Dermis blood vessel endothelial cell (primary cell): ENCODE data around the gene ARHGAP24. TPM values are rescaled to one million over a fixed set of nuclear protein-coding genes. Genes with fewer than 3 reads are reported as not detected.

ENCODE experiments used
- DNase-seq: peaks from one replicate; pipeline ENCODE4 v3.0.0; 2010
- total RNA-seq: library from RNA; depleted of rRNA; stranded (reverse); fragments of >200 nt; gene quantifications from 2 replicates; pipeline ENCODE4 v1.2.3, GENCODE V29; 2014

Gene ARHGAP24
- total RNA-seq, 1 donor from 2014 or later: 37.9 TPM

GRCh38 chr4:85587952-85588351, 113.0 kb downstream of the ARHGAP24 start:
- DNase-seq: no peak

GRCh38 chr4:85591406-85592098, 116.6 kb downstream of the ARHGAP24 start:
- DNase-seq: no peak

DNA sequence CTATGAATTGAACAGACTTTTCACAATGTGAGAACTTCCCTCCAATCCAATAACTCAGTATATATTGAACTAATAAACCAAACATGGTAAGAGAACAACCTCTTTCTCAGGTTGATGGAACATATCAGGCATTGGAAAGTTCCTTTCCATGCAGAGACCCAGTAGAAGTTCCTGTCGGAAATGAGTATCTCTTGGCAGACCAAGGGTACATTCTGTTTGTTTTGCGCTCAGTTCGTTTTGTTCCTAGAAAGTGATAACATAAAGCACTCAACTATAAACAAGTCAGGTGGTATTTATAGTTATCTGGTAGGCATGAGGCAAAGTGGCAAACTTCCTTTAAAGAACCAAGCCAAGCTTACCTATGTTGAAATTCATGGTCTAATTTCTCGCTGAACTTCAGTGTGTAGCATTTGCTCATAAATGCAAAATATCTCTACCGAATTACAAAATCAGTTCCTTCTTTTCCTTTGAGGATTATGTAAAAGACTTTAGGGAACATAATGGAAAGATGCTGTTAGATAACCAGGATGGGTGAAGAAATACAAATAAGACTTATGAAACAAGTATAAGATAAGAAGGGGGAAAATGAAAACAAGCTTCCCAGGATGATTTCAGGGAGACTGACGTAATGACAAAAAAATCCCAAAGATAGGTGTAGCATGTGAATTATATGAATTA, 120.3 kb downstream of the ARHGAP24 start:
- peak; percentile 47 for DNase-seq

DNA sequence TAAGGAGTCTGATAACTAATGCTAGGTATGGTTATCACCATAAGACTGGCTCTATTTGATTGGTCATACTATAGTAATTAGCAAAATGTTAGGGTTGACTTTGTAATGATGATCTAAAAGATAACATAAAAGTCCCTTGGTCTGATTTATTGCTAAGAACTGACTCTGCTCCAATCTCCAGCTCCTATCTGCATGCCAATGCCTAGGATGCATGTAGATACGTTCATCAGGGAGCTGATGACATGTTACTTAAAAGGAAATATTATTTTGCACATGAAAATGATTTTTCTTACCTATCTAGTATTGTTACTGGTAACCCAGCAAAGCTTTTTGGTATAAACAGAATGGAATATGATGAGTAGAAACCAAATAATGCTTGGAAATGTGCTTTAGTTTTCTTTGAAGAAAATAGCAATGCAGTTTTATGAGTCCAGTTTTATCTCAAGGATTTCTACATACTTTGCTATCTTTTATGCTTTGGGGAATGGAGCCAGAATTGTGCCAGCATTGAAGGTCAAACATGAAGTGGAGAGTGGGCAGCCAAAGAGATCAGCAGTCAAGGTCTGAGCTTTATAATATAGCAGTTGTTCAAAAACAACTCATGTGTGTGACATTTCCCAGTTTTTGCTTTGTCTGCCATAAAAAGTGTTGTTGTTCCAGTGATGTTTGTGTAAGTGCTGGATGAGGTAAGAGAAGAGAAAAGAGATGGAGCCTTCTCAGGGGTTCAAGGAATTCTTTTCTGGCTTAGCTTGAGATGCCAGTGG, 121.0 kb downstream of the ARHGAP24 start:
- DNase-seq: no peak

DNA sequence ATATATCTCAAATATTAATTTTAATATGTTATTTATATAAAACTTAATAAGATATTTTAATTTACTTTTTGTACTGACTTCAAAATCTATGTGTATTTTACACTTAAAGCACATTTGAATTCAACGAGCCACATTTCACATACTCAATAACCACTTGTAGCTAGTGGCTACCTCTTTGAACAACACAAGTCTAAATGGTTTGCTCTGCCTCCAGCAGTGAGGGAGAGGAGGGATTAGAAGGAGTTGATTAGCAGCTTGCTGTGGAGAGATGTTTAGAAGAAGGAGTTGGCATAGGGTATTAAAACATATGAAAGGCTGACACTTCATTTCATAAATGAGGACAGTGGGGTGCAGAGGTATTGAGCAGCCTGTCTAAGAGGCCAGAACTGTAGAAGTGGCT, 124.0 kb downstream of the ARHGAP24 start:
- no peak for DNase-seq

- no peak for DNase-seq
Measured at GRCh38 chr4:85600501-85600900, 125.6 kb downstream of the ARHGAP24 start.

GRCh38 chr4:85603437-85604336, 128.7 kb downstream of the ARHGAP24 start:
- peak; percentile 81 for DNase-seq

DNA sequence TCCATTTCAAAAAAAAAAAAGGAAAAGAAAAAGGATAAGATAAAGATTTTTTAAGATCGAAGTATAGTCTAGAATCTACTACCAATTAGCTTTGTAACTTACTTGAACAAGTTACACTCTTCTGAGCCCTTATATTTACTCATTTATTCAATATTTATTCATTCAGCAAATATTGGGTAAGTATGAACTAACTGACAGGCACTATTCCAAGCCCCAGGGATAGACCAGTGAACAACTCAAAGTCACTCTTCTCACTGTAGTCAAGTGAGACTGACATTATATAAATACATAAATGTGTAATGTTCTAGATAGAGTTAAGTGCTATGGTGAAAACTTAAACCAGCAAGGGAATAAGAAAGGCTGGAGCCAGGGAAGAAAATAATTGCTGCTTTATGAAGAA, 131.6 kb downstream of the ARHGAP24 start:
- DNase-seq: no peak

DNA sequence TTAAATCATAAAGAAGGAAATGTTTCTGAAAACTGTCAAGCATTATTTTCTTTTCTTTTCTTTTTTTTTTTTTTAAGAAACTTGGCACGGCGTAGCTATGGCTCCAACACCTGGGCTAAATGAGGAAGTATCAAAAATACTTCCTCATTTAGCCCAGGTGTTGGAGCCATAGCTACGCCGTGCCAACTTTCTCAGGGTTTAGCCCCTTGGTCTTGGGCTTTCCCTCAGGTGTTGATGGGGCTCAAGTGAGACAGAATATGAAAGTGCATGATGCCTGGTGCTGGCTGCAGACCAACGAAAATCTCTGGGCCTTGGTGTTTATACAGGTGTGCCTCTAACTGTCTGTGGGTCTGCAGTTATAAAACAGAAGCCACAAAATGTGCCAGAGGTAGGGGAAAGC, 132.7 kb downstream of the ARHGAP24 start:
- DNase-seq: no peak

GRCh38 chr4:85610450-85610849, 135.5 kb downstream of the ARHGAP24 start:
- no peak for DNase-seq

- DNase-seq: no peak
Measured at GRCh38 chr4:85611661-85612060, 136.7 kb downstream of the ARHGAP24 start.

DNA sequence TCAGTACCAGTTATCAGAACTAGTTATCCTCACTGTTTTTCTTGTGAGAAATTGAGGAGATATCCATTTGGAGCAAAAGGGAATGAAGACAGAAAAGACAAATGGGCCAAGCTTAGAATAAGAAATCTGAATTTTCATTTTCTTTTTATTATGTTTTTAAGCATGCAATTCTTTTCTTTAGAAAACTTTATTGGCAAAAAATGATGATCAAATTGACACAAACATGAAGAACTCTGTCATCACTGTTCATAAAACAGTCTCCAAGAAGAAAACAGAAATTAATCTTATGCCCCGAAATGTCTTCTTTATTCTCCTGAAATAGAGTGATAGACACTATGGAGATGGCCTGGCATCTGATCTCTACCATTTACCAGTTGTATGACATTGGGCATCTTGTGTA, 139.0 kb downstream of the ARHGAP24 start:
- no peak for DNase-seq

DNA sequence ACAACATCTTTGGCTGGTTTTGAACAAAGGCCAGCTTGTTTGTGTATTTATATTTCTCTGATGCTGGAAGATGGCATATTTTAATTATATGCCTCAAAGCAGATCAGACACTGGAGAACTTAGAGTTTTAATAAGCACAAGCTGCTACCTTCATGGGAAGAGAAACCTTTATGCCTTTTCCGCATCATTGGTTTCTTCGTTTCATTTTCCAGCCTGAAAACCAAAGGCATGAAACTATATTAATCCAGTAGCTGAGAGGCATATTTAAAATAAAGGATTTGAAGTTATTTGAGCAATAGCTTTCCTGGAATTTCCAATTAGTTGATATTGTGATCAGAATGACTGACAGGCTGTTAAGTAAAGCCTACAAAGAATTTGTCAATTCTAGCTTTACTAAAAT, 141.0 kb downstream of the ARHGAP24 start:
- DNase-seq: no peak

DNA sequence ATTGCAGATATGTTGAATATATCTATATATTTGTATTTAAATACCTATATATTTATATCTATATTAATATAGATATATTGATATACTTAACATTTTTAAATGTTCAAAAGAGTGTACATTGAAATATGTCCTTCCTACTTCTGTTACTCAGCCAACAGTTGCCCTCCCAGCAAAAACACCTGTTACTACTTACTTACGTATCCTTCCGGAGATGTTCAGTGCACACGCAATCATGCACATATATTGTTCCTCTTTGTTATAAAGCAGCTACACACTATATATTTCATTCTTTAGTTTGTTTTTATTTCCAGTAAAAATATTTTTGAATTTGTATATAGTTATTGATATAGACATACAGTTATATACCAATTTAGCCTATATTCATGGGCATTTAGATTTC, 142.3 kb downstream of the ARHGAP24 start:
- DNase-seq: no peak

GRCh38 chr4:85632981-85633380, 158.0 kb downstream of the ARHGAP24 start:
- no peak for DNase-seq

DNA sequence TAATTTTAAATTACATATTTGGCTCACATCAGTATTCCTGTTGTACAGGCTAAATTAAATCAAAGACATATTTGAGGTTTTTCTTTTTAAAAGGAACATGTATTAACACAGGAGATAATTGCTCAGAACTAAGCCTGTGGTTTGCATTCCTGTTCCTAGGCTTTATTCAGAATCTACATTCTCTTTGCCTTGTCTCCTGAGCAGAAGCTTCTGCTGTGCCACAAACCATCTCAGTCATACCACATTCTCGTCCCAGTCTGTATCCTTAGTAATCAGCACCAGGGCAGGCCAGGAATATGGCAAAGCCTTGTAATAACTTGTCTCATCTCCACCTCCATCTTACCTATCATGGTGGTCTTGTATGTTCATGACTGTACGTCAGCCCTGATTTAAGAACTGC, 162.8 kb downstream of the ARHGAP24 start:
- no peak for DNase-seq

DNA sequence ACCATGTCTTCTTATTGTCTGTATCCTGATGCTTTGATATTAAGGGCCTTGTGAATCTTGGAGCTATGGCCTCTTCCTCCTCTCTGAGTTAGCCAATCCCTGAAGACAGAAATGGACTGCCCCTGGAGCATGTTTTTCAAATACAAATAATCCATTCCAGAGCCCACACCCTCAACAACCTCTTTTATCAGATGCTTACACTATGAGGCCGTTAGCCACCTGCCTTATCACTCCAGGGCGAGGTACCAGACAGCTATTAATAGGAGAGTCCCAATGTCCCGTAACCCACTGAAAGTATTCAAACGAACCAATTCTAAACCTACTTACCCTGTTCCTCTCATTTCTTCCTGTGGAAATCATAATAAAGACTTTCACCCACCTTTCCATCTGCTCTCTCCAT, 165.0 kb downstream of the ARHGAP24 start:
- no peak for DNase-seq

DNA sequence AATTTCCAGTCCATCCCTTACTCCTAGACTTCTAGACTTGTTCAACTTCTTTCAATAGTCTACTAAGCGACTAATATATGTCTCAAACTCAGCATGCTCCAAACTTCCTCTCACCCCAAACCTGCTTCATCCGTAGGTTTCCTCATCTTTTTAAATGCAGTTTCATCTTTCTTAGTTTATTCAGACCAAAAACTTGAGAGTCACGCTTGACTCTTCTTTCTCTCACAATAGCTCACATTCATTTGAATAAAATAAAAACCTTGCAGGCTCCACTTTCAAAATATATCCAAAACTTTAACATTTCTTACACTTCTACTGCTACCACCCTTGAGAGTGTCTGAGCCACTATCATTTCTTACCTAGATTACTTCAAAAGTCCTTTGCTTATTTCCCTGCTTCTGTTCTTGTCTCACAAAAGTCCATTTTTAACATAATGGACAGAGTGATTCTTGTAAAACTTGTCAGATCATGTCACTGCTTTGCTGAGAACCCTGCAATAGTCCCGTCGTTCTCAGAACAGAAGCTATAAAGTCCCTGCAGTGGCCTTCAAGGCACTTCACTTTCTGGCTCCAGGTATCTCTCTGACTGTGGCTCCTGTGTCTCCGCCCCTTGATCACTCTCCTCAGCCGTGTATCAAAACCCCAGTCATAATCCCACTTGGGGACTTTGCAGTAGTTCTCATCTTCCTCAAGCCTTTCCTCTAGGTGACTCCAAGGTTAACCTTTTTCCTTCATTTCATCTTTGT, 167.6 kb downstream of the ARHGAP24 start:
- DNase-seq: no peak

DNA sequence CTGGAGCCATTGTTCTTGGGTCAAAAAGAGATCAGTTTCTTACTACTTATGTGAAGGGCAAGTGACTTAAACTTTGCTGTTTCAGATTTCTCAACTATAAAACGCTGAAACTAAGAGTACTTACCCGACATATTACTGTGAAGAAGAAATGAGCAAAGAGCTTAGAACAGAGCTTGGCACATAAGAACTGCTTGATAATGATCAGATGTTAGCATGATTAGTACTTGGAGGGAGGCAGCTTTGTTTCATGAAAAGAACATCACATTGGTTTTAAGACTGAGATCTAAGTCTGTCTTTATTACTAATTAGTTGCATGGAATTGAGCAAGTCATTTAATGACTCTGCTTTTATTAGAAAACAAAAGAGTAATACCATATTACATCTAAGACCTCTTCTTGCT, 169.1 kb downstream of the ARHGAP24 start:
- no peak for DNase-seq

- no peak for DNase-seq
Measured at GRCh38 chr4:85650908-85651307, 176.0 kb downstream of the ARHGAP24 start.

GRCh38 chr4:85656759-85657505, 182.0 kb downstream of the ARHGAP24 start:
- DNase-seq: no peak
